Stomach (tissue), 9 donors: ENCODE data around the gene HSPH1. TPM values are rescaled to one million over a fixed set of nuclear protein-coding genes. Genes with fewer than 3 reads are reported as not detected.

Source experiments
- DNase-seq, 2 donors: peaks; one replicate each; pipeline versions ENCODE4 v3.0.0 to v3.0.0-alpha.2; 2013 to 2019
- H3K27ac ChIP-seq, 5 donors: fragments of 200-600 bp in 4 of 5; sonication (generic) in 4 of 5; one replicate each; pipeline ENCODE4 v1.5.1; 2013 to 2019; ENCODE audit warnings: mild to moderate bottlenecking in 1 of 5, moderate library complexity in 1 of 5
- H3K27me3 ChIP-seq, 3 donors: fragments of 200-600 bp; sonication (generic); one replicate each; pipeline ENCODE4 v1.5.1; 2017 to 2019; ENCODE audit warnings: mixed run types in 1 of 3
- H3K36me3 ChIP-seq, 4 donors: fragments of 200-600 bp; sonication (generic); 1 replicate in 3 of 4; 2 replicates in 1 of 4; pipeline ENCODE4 v1.5.1; 2016 to 2019
- H3K4me1 ChIP-seq, 4 donors: fragments of 200-600 bp; sonication (generic); one replicate each; pipeline ENCODE4 v1.5.1; 2016 to 2019
- H3K4me3 ChIP-seq, 4 donors: fragments of 200-600 bp; sonication (generic) in 3 of 4; one replicate each; pipeline ENCODE4 v1.5.1; 2016 to 2019; ENCODE audit warnings: mild to moderate bottlenecking in 1 of 4
- H3K9me3 ChIP-seq, 4 donors: fragments of 200-600 bp; sonication (generic); one replicate each; pipeline ENCODE4 v1.5.1; 2016 to 2019
- CTCF ChIP-seq, 7 experiments: fragments of 450-650 bp in 4 of 7; fragments of 200-600 bp in 3 of 7; sonication (generic) in 3 of 7; IDR thresholded peaks; one replicate each; pipeline ENCODE4 v1.5.1; 2016 to 2019; ENCODE audit warnings: antibody characterized with exemption in 7 of 7, control low read depth in 2 of 7, mild to moderate bottlenecking in 1 of 7
- EP300 ChIP-seq: sonication (generic); formaldehyde crosslinking; IDR thresholded peaks from one replicate; pipeline ENCODE4 v1.6.1; 2017; ENCODE audit warnings: antibody characterized with exemption
- POLR2A ChIP-seq, 4 donors: fragments of 450-650 bp; IDR thresholded peaks; one replicate each; pipeline ENCODE4 v1.6.1; 2016; ENCODE audit warnings: antibody characterized with exemption in 4 of 4, control low read depth in 2 of 4, mild to moderate bottlenecking in 1 of 4, moderate library complexity in 1 of 4
- POLR2AphosphoS5 ChIP-seq, 3 donors: sonication (generic); formaldehyde crosslinking; IDR thresholded peaks; one replicate each; pipeline ENCODE4 v1.6.1; 2016; ENCODE audit warnings: antibody characterized with exemption in 3 of 3
- WGBS, 5 donors: extraction: QIAGEN DNeasy Blood & Tissue Kit in 3 of 5; methylation state at CpG; one replicate each; pipeline versions ENCODE4 v1.1.5 to v1.1.7; 2013 to 2018; 5-methylcytosine and 5-hydroxymethylcytosine counted together
- intact Hi-C: fragments of 100-400 bp; cut with DNase I; formaldehyde crosslinking; loops from one replicate; pipeline ENCODE4 v1.15.1; 2023; ENCODE audit warnings: low total_unique reads
- polyA plus RNA-seq, 3 donors: library from polyadenylated mRNA; stranded (reverse); fragments of 200-250 nt; gene quantifications; one replicate each; pipeline ENCODE4 v1.2.3, GENCODE V29; 2013
- total RNA-seq, 5 donors: library from RNA; depleted of rRNA; stranded (reverse); fragments of >200 nt; gene quantifications; one replicate each; pipeline versions ENCODE4 v1.1.0 to v1.2.3, GENCODE V29; 2014 to 2016
- donor health status: healthy with polysubstance abuse.
- donor health status: Bipolar disorder and iron deficiency.
- donor health status: healthy.

The HSPH1 gene
- total and polyA plus RNA-seq, 8 donors, result 18.6 to 49.4 (median 29.5) TPM

GRCh38 chr13:31110169-31110568 lies 51.5 kb downstream of the HSPH1 start:
- no peaks in the 10 kb centered on the region for H3K9me3 ChIP-seq
- no peaks in the 10 kb centered on the region for H3K4me1 ChIP-seq
- no peak overlapping the region for H3K27ac ChIP-seq
- intact Hi-C loops, result no loop called here
- no peaks in the 10 kb centered on the region for H3K27me3 ChIP-seq
- WGBS, 5 donors, result 90 to 94% (median 92%) methylated on average over 4 to 7 of the region's 7 CpGs
- no peaks in the 10 kb centered on the region for H3K36me3 ChIP-seq
- TF ChIP-seq POLR2A (IDR thresholded peaks at IDR 0.05) (no peak), CTCF (IDR thresholded peaks at IDR 0.05) (no peak), POLR2AphosphoS5 (IDR thresholded peaks at IDR 0.05) (no peak), EP300 (no peak)
- no peak for DNase-seq
- no peak overlapping the region for H3K4me3 ChIP-seq

GRCh38 chr13:31107109-31107508 lies 54.6 kb downstream of the HSPH1 start:
- no peaks in the 10 kb centered on the region for H3K4me1 ChIP-seq
- no peaks in the 10 kb centered on the region for H3K9me3 ChIP-seq
- intact Hi-C loops, result no loop called here
- no peaks in the 10 kb centered on the region for H3K27me3 ChIP-seq
- no peak overlapping the region for H3K4me3 ChIP-seq
- no peaks in the 10 kb centered on the region for H3K36me3 ChIP-seq
- whole genome bisulfite sequencing, 5 donors, result 91 to 97% (median 93%) methylated on average over 1 of the region's 1 CpG
- TF ChIP-seq EP300, result no peak
- no peak for DNase-seq
- no peak overlapping the region for H3K27ac ChIP-seq

- Histone ChIP-seq H3K4me1 (no peaks in the 10 kb centered on the region), H3K27me3 (peaks cover 0 to 5% (median 3%) of the 10 kb centered on the region in 3 donors), H3K4me3 (no peak overlapping the region), H3K27ac (no peak overlapping the region), H3K36me3 (no peaks in the 10 kb centered on the region), H3K9me3 (no peaks in the 10 kb centered on the region)
- WGBS, 5 donors, result 90 to 97% (median 91%) methylated on average over 3 of the region's 3 CpGs
- intact Hi-C loops, result no loop called here
- TF ChIP-seq CTCF (IDR thresholded peaks at IDR 0.05) (no peak), EP300 (no peak), POLR2AphosphoS5 (IDR thresholded peaks at IDR 0.05) (no peak), POLR2A (IDR thresholded peaks at IDR 0.05) (no peak)
- no peak for DNase-seq
Measured at GRCh38 chr13:31105856-31106255, 55.8 kb downstream of the HSPH1 start.

- H3K27me3 ChIP-seq, result peaks cover 0 to 11% (median 3%) of the 10 kb centered on the region in 3 donors
- no peak overlapping the region for H3K27ac ChIP-seq
- no peaks in the 10 kb centered on the region for H3K36me3 ChIP-seq
- H3K9me3 ChIP-seq, result no peaks in the 10 kb centered on the region
- intact Hi-C loops, result no loop called here
- H3K4me3 ChIP-seq, result no peak overlapping the region
- no peaks in the 10 kb centered on the region for H3K4me1 ChIP-seq
- no peak for TF ChIP-seq EP300
- TF ChIP-seq POLR2AphosphoS5 (IDR thresholded peaks at IDR 0.05), result no peak
- no peak for TF ChIP-seq CTCF (IDR thresholded peaks at IDR 0.05)
- no peak for TF ChIP-seq POLR2A (IDR thresholded peaks at IDR 0.05)
- DNase-seq, result no peak
- WGBS, 5 donors, result 78 to 88% (median 86%) methylated on average over 6 of the region's 6 CpGs
Measured at GRCh38 chr13:31105020-31105795, 56.5 kb downstream of the HSPH1 start.

GRCh38 chr13:31102905-31103304 lies 58.8 kb downstream of the HSPH1 start:
- Histone ChIP-seq H3K36me3 (no peaks in the 10 kb centered on the region), H3K27ac (no peak overlapping the region), H3K9me3 (no peaks in the 10 kb centered on the region), H3K4me1 (no peaks in the 10 kb centered on the region), H3K27me3 (peaks cover 0 to 26% (median 3%) of the 10 kb centered on the region in 3 donors), H3K4me3 (no peak overlapping the region)
- DNase-seq, result no peak
- TF ChIP-seq POLR2A (IDR thresholded peaks at IDR 0.05) (no peak), CTCF (IDR thresholded peaks at IDR 0.05) (no peak), EP300 (no peak), POLR2AphosphoS5 (IDR thresholded peaks at IDR 0.05) (no peak)
- intact Hi-C loops, result no loop called here
- 93 to 99% (median 95%) methylated on average over 3 of the region's 3 CpGs for WGBS, 5 donors
